ENCODE measurements around the gene IGIP.
A peak's percentile ranks its signal among the peaks of the same experiment; 100 is the strongest.

IGIP gene

GRCh38 chr5:140157032-140157781 lies 31.5 kb downstream of the IGIP start:
- peak; percentile 32; the same call in 1 of the 2 replicates for TF ChIP-seq SPI1 (IDR thresholded peaks at IDR 0.05; ENCODE audit: low read depth, low read length)
- no peak for TF ChIP-seq TAF1 (IDR thresholded peaks at IDR 0.05; ENCODE audit: low read depth, low read length)
- peak; percentile 94 for FAIRE-seq
- DNase-seq (ENCODE audit: insufficient read length, low spot score) = peak; percentile 84

DNA sequence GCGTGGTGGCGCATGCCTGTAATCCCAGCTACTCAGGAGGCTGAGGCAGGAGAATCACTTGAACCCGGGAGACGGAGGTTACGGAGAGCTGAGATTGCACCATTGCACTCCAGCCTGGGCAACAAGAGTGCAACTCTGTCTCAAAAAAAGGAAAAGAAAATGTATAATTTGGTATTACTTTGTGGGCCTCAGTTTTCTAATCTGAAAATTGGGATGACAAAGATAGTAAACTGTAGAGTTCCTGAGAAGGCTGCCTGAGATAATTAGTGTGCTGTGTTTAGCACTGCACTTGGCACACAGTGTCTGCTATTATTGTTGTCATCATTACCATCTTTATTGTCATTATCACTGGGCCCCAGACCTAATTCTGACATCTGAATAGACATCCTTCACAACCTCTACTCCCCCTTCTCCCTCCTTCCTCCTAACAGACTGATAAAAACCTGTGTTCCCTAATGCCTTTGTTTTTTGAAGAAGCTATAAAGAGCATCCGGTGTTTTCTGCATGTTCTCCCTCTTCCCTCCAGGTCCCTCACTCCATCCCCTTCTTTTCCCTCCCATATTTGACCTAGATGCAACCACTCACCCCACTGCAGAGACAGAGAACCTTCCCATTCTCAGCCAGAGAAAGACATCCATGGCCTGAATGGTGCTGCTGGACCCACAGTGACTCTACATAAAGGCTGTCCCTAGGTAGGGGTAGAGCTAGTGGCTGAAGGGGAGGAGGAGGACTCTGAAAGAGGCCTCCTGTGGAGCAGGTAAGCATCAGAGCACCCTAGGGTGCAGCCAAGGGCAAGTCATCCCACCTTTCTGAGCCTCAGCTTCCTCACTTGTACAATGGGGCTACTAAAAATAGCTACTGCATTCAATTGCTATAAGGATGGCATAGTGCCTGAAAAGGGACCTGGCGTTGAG lies 33.5 kb downstream of the IGIP start:
- FAIRE-seq (no peak), DNase-seq (ENCODE audit: insufficient read length, low spot score) (no peak)
- TF ChIP-seq TAF1 (IDR thresholded peaks at IDR 0.05; ENCODE audit: low read depth, low read length) (no peak), POU2F2 (IDR thresholded peaks at IDR 0.05; ENCODE audit: low read depth, low read length) (no peak), PAX5 (IDR thresholded peaks at IDR 0.05; ENCODE audit: insufficient read depth, low read length, severe bottlenecking) (no peak), POLR2A (IDR thresholded peaks at IDR 0.05; ENCODE audit: low read depth, low read length) (no peak), POLR2AphosphoS5 (IDR thresholded peaks at IDR 0.05; ENCODE audit: low read depth, low read length) (no peak), SPI1 (IDR thresholded peaks at IDR 0.05; ENCODE audit: low read depth, low read length) (no peak)

GRCh38 chr5:140162275-140162674 lies 36.5 kb downstream of the IGIP start:
- DNase-seq (ENCODE audit: insufficient read length, low spot score) = no peak
- TF ChIP-seq PAX5 (IDR thresholded peaks at IDR 0.05; ENCODE audit: insufficient read depth, low read length, severe bottlenecking) = no peak
- no peak for TF ChIP-seq POLR2A (IDR thresholded peaks at IDR 0.05; ENCODE audit: low read depth, low read length)
- peak; percentile 65 for TF ChIP-seq SPI1 (IDR thresholded peaks at IDR 0.05; ENCODE audit: low read depth, low read length)
- no peak for TF ChIP-seq POLR2AphosphoS5 (IDR thresholded peaks at IDR 0.05; ENCODE audit: low read depth, low read length)
- no peak for TF ChIP-seq POU2F2 (IDR thresholded peaks at IDR 0.05; ENCODE audit: low read depth, low read length)
- FAIRE-seq = no peak

DNA sequence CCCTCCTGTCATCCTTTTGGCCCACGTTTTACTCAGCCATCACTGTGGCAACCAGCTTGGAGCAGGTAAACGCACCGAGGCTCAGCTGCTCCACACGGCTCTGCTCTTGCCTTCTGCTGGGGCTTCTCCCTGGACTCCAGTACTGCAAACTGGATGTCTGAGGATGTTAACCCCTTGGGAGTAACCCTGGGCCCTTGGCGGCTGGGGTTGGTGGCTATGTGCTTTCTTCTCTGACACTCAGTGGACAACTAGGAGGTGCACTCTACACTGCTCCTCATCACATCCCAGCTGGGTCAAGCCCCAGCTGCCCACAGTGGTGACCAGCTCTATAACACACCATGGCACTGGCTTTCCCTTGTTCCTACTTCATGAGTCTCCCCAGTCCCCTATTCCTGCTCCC lies 37.0 kb downstream of the IGIP start:
- no peak for FAIRE-seq
- DNase-seq (ENCODE audit: insufficient read length, low spot score) = no peak
- TF ChIP-seq POLR2AphosphoS5 (IDR thresholded peaks at IDR 0.05; ENCODE audit: low read depth, low read length) = no peak
- no peak for TF ChIP-seq SPI1 (IDR thresholded peaks at IDR 0.05; ENCODE audit: low read depth, low read length)
- no peak for TF ChIP-seq PAX5 (IDR thresholded peaks at IDR 0.05; ENCODE audit: insufficient read depth, low read length, severe bottlenecking)
- TF ChIP-seq TAF1 (IDR thresholded peaks at IDR 0.05; ENCODE audit: low read depth, low read length) = no peak
- no peak for TF ChIP-seq POLR2A (IDR thresholded peaks at IDR 0.05; ENCODE audit: low read depth, low read length)
- TF ChIP-seq POU2F2 (IDR thresholded peaks at IDR 0.05; ENCODE audit: low read depth, low read length) = no peak

GRCh38 chr5:140165101-140165922 lies 39.6 kb downstream of the IGIP start:
- FAIRE-seq (no peak), DNase-seq (ENCODE audit: insufficient read length, low spot score) (no peak)
- TF ChIP-seq POLR2A (IDR thresholded peaks at IDR 0.05; ENCODE audit: low read depth, low read length) (no peak), TAF1 (IDR thresholded peaks at IDR 0.05; ENCODE audit: low read depth, low read length) (no peak), POLR2AphosphoS5 (IDR thresholded peaks at IDR 0.05; ENCODE audit: low read depth, low read length) (no peak), SPI1 (IDR thresholded peaks at IDR 0.05; ENCODE audit: low read depth, low read length) (no peak), PAX5 (IDR thresholded peaks at IDR 0.05; ENCODE audit: insufficient read depth, low read length, severe bottlenecking) (no peak), POU2F2 (IDR thresholded peaks at IDR 0.05; ENCODE audit: low read depth, low read length) (no peak)

DNA sequence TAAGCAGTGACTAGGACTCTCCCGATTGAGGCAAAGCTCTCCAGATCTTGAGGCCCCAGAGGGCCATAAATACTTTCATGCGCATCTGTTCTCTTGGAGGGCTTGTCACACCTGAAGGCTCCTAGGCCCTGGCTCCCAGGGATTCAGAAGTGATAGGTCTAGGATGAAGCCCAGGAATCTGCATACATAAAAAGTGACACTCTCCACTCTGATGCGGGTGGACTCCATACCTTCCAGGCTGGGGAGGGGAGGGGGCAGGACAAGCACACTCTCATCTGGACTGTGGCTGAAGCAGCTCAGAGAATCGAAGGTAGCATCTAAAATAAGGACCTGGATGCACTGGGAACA lies 40.2 kb downstream of the IGIP start:
- no peak for DNase-seq (ENCODE audit: insufficient read length, low spot score)
- no peak for FAIRE-seq
- no peak for TF ChIP-seq PAX5 (IDR thresholded peaks at IDR 0.05; ENCODE audit: insufficient read depth, low read length, severe bottlenecking)

DNA sequence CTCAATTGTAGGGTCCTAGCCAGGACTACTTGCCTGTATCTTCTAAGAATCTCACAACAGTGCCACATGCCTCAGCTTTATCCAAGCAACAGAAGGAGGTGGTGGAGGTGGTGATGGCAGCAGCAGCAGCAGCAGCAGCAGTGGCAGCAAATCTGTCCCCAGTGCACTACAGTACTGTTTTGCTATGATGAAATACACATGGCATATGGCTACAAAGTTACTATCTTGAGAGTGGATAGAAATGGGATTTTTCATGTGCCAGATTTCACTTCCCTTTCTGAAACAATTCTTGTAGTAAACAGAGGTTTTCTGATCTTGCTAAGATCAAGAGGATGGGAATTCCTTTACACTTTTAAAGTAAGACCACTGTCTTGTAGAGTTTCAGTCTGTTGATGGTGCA lies 41.2 kb downstream of the IGIP start:
- FAIRE-seq = no peak
- DNase-seq (ENCODE audit: insufficient read length, low spot score) = no peak
- TF ChIP-seq POU2F2 (IDR thresholded peaks at IDR 0.05; ENCODE audit: low read depth, low read length) (no peak), PAX5 (IDR thresholded peaks at IDR 0.05; ENCODE audit: insufficient read depth, low read length, severe bottlenecking) (no peak), SPI1 (IDR thresholded peaks at IDR 0.05; ENCODE audit: low read depth, low read length) (peak; percentile 77)

DNA sequence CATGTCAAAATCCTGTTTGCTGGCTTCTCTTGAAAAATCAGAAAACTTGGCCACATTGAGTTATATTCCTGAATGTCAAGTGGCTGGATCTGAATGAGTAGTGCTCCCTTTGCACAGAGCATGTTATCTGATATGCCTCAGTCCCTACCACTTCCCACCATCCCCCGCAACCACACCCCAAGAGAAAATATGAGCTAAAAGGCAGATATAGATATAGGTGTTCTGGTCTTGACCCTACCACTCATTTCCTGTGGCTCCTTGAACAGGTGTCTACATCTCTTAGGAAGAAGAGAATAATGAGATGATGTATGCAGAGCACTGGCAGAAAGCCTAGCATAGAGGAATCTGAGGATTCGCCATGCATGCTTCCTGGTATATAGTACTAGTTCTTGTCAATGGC lies 42.6 kb downstream of the IGIP start:
- TF ChIP-seq SPI1 (IDR thresholded peaks at IDR 0.05; ENCODE audit: low read depth, low read length) (no peak), TAF1 (IDR thresholded peaks at IDR 0.05; ENCODE audit: low read depth, low read length) (no peak), POU2F2 (IDR thresholded peaks at IDR 0.05; ENCODE audit: low read depth, low read length) (no peak), POLR2AphosphoS5 (IDR thresholded peaks at IDR 0.05; ENCODE audit: low read depth, low read length) (no peak), PAX5 (IDR thresholded peaks at IDR 0.05; ENCODE audit: insufficient read depth, low read length, severe bottlenecking) (no peak), POLR2A (IDR thresholded peaks at IDR 0.05; ENCODE audit: low read depth, low read length) (no peak)
- DNase-seq (ENCODE audit: insufficient read length, low spot score) (no peak), FAIRE-seq (no peak)

- no peak for DNase-seq (ENCODE audit: insufficient read length, low spot score)
- peak; percentile 50 for FAIRE-seq
- no peak for TF ChIP-seq POU2F2 (IDR thresholded peaks at IDR 0.05; ENCODE audit: low read depth, low read length)
- TF ChIP-seq POLR2AphosphoS5 (IDR thresholded peaks at IDR 0.05; ENCODE audit: low read depth, low read length) = no peak
- TF ChIP-seq SPI1 (IDR thresholded peaks at IDR 0.05; ENCODE audit: low read depth, low read length) = no peak
- no peak for TF ChIP-seq TAF1 (IDR thresholded peaks at IDR 0.05; ENCODE audit: low read depth, low read length)
- TF ChIP-seq PAX5 (IDR thresholded peaks at IDR 0.05; ENCODE audit: insufficient read depth, low read length, severe bottlenecking) = no peak
Measured at GRCh38 chr5:140169410-140169809, 43.7 kb downstream of the IGIP start.
